Measurements from ENCODE around the gene SPDYE16. TPM values are rescaled to one million over a fixed set of nuclear protein-coding genes. Genes with fewer than 3 reads are reported as not detected.
"Not testable (repeated sequence)": the region's sequence is repeated elsewhere in the genome, so short reads cannot be mapped to it uniquely, and the experiment has no call there.

SPDYE16 gene, protein sequence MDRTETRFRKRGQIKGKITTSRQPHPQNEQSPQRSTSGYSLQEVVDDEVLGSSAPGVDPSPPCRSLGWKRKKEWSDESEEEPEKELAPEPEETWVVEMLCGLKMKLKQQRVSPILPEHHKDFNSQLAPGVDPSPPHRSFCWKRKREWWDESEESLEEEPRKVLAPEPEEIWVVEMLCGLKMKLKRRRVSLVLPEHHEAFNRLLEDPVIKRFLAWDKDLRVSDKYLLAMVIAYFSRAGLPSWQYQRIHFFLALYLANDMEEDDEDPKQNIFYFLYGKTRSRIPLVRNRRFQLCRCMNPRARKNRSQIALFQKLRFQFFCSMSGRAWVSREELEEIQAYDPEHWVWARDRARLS
- under 1 TPM in 1 of 2 donors, not detected in 1; 0.26 TPM for total RNA-seq
- 1 to 10 TPM; 3.3 to 6.4 (median 5.2) TPM for polyA plus RNA-seq (ENCODE audit: insufficient read length in 6 of 6)
- long read RNA-seq, donor 1, result 0 reads
- long read RNA-seq, donor 2, partial matches to known transcripts, result 23 of 23 reads
- long read RNA-seq, donor 2, other reads (novel, unspliced or antisense), result 0 of 23 reads
- long read RNA-seq, donor 3, result 0 reads
- long read RNA-seq, donor 4, result 0 reads
- long read RNA-seq, donor 5, partial matches to known transcripts, result 7 of 7 reads
- long read RNA-seq, donor 5, other reads (novel, unspliced or antisense), result 0 of 7 reads
- long read RNA-seq, donor 6, result 0 reads
- long read RNA-seq, donor 7, result 0 reads
- long read RNA-seq, donor 8, result 0 reads
- long read RNA-seq, donor 9, result 0 reads
- long read RNA-seq, donor 10, result 0 reads
- long read RNA-seq, donor 11, result 0 reads
- long read RNA-seq, donor 12, result 0 reads

- intact Hi-C loops (cut with DNase I); H3K27me3 ChIP-seq; H3K4me3 ChIP-seq; H3K9me3 ChIP-seq; ATAC-seq; H3K36me3 ChIP-seq; H3K4me1 ChIP-seq; H3K27ac ChIP-seq; DNase-seq: not testable (repeated sequence)
These were observed at the start of gene SPDYE16 for GRCh38 chr7:76543197-76543596. TSS of gene SPDYE16 (minus strand) at chr7:76543297. CDS start at chr7:76541459, 1,838 bp downstream.

GRCh38 chr7:76592694-76593093, 49.6 kb upstream of the SPDYE16 start:
- DNase-seq (peak in 1 of 4 donors; percentile 40), ATAC-seq (peak; percentile 48)
- intact Hi-C loops (cut with DNase I); H3K36me3 ChIP-seq; H3K4me3 ChIP-seq; H3K9me3 ChIP-seq; H3K27me3 ChIP-seq: not testable (repeated sequence)
- H3K4me1 ChIP-seq, result peaks cover 6 to 28% of the 10 kb centered on the region in 2 donors
- peak overlapping the region in 1 of 2 donors; percentile 9 for H3K27ac ChIP-seq

GRCh38 chr7:76591602-76592304, 48.7 kb upstream of the SPDYE16 start:
- H3K36me3 ChIP-seq; ATAC-seq; H3K4me3 ChIP-seq; intact Hi-C loops (cut with DNase I); H3K9me3 ChIP-seq; DNase-seq; H3K27me3 ChIP-seq: not testable (repeated sequence)
- H3K4me1 ChIP-seq, result peaks cover 10 to 32% of the 10 kb centered on the region in 2 donors
- peak overlapping the region in 1 of 2 donors; percentile 9 for H3K27ac ChIP-seq

DNA sequence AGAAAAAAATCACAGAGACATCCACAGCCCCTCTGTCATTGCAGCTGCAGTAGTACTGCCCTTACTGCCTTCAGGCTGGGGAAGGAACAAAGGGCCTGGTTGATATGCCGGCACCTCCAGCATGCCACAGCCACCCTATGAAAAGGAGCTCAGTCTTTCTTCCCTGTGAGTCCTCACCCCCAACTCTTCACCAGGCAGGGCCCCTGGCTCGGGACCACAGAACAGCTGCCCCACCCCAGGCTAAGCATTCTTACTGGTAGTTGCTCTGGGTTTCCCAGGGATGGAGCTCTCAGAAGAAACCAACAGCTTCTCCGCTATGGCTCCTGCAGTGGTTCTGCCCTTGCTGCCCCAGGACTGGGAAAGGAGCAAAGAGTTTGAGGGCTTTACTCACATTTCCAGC, 47.9 kb upstream of the SPDYE16 start:
- H3K4me1 ChIP-seq, result peaks cover 11 to 36% of the 10 kb centered on the region in 2 donors
- H3K27ac ChIP-seq; H3K9me3 ChIP-seq; H3K4me3 ChIP-seq; intact Hi-C loops (cut with DNase I); DNase-seq; H3K27me3 ChIP-seq; ATAC-seq; H3K36me3 ChIP-seq: not testable (repeated sequence)

- H3K27me3 ChIP-seq; H3K4me3 ChIP-seq; DNase-seq; H3K36me3 ChIP-seq; intact Hi-C loops (cut with DNase I); H3K9me3 ChIP-seq: not testable (repeated sequence)
- peak; percentile 64 for ATAC-seq
- Histone ChIP-seq H3K27ac (peak overlapping the region in 1 of 2 donors; percentile 78), H3K4me1 (peaks cover 17 to 42% of the 10 kb centered on the region in 2 donors)
These were observed 45.5 kb upstream of the SPDYE16 start for GRCh38 chr7:76588586-76588985.

DNA sequence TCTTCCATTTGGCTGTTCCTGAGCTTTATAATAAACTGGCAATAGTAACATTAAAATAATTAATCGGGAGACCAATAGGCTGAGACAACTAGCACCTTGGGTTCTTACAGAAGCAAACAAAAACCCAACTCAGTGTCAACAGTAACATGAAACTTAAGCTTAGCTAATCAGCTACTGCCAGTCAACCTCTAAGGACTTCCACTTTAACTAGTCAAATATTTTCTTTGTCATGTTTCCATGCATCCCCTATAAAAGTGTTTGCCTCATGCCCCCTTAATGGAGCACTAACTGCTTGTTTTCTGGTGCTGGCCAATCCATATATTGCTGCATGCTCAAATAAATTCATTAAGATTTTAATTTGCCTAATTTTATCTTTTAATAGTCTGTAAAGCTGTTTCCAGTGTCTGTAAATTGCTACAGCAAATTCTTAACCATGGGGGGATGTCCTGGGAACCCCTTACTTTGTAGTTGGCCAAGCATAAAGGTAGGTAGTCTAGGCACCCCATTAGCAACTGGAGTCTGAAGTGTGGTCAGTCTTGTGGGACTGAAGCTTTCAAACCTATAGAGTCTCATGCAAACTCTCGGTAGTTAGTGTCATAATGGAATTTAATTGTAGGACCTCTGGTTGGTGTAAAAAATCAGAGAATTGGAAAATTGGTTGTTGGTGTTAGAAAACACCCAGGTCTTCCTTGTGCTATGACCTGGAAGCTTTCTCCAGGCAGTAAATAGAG, 43.7 kb upstream of the SPDYE16 start:
- H3K4me1 ChIP-seq, result peaks cover 26 to 43% of the 10 kb centered on the region in 2 donors
- peak; percentile 51 for ATAC-seq

GRCh38 chr7:76583636-76584281, 40.7 kb upstream of the SPDYE16 start:
- Histone ChIP-seq H3K4me1 (peaks cover 26 to 31% of the 10 kb centered on the region in 2 donors), H3K27ac (peak overlapping the region; percentile 49 to 71)
- intact Hi-C loops (cut with DNase I); H3K4me3 ChIP-seq; H3K36me3 ChIP-seq; H3K9me3 ChIP-seq; H3K27me3 ChIP-seq: not testable (repeated sequence)
- peak in 1 of 4 donors; percentile 39 for DNase-seq
- ATAC-seq, result peak; percentile 10

More for the DNA sequence above, 43.7 kb upstream of the SPDYE16 start:
- DNase-seq; H3K27ac ChIP-seq; H3K36me3 ChIP-seq; intact Hi-C loops (cut with DNase I); H3K27me3 ChIP-seq; H3K4me3 ChIP-seq; H3K9me3 ChIP-seq: not testable (repeated sequence)

DNA sequence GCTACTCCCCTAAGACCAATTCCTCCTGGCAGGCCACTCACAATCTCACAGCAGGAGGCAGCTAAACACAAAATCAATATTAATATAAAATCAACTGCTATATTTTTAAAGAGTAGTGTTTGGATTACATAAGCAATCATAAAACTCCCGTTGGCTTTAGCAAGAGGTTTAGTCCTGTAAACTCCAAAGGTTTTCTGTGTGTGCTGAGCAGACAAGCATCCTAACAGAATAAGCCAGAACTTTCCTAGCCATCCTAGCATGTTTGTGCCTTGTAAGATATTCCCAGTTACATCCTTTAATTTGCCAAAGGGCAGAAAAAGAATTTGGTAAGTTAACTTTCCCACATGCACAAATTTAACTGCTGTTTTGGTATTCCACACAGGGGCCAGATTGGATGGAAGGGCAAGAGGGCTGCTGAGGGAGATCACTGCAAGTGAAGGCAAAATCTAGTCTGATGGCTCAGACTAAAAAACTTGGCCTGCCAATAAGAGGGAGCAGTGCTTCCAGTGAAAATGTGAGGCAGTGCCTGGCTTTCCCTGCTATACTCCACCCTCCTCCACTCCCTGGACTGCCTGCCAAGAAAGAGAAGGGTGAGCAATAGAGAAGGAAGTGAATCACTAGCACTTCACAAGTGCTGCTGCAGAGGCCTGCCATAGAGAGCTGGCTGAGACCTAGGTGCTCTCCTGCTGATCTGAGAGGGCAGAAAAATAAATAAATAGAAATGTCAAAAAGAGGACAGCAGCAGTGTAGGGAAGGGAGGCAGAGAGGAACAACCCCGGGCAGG, 39.9 kb upstream of the SPDYE16 start:
- H3K27me3 ChIP-seq; H3K9me3 ChIP-seq; H3K36me3 ChIP-seq; H3K4me3 ChIP-seq; intact Hi-C loops (cut with DNase I): not testable (repeated sequence)
- Histone ChIP-seq H3K4me1 (peaks cover 23 to 27% of the 10 kb centered on the region in 2 donors), H3K27ac (peak overlapping the region; percentile 49 to 71)
- ATAC-seq, result peak; percentile 97
- DNase-seq, result peak in 3 of 4 donors; percentile 44 to 86 (median 77)

DNA sequence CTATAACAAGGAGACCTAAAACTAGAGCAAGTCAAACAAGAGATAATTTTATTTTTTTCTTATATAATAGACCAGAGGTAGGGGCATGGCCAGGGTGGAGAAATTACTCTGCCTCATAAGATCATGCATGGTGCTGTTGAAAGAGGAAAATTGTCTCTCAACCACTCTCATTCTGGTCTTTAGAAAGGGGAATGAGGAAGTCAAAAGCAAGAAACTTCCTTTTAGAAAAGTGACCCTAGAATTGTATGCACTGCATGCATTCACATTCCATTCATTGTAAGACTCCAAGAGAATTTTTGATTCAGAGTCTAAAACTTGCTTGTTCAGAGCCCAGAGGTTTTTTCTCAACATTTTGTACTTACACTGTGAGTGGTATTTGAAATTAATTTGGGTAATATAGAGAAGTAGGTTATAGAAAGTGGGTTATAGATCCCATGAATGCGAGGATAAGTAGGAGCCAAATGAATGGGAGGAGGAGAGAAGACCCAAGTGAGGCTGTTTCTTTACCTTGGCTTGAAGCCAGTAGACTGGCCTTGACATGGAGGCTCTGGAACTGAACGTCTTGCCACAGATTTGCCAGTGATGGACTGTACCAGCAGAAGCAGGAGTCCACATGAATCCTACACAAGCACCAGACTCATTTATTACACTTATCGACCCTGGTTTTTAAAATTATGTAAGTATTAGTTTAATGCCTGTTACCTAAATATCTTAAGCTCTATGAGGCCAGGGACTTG, 33.0 kb upstream of the SPDYE16 start:
- H3K4me3 ChIP-seq; intact Hi-C loops (cut with DNase I); H3K4me1 ChIP-seq; H3K36me3 ChIP-seq; H3K9me3 ChIP-seq; H3K27me3 ChIP-seq; DNase-seq: not testable (repeated sequence)
- peak overlapping the region in 1 of 2 donors; percentile 0 for H3K27ac ChIP-seq
- peak; percentile 45 for ATAC-seq

- H3K4me1 ChIP-seq; H3K36me3 ChIP-seq; H3K27me3 ChIP-seq; H3K4me3 ChIP-seq; intact Hi-C loops (cut with DNase I); H3K9me3 ChIP-seq; DNase-seq: not testable (repeated sequence)
- ATAC-seq, result peak; percentile 84
- H3K27ac ChIP-seq, result peak overlapping the region in 1 of 2 donors; percentile 18
These were observed 32.3 kb upstream of the SPDYE16 start for GRCh38 chr7:76575431-76575830.

GRCh38 chr7:76572296-76572695, 29.2 kb upstream of the SPDYE16 start:
- H3K27me3 ChIP-seq; H3K4me3 ChIP-seq; intact Hi-C loops (cut with DNase I); H3K27ac ChIP-seq; H3K9me3 ChIP-seq; H3K36me3 ChIP-seq; ATAC-seq: not testable (repeated sequence)
- peaks cover 8 to 12% of the 10 kb centered on the region in 2 donors for H3K4me1 ChIP-seq
- peak in 1 of 4 donors; percentile 13 for DNase-seq
